ENCODE measurements around the gene TERT.

- no peak for TF ChIP-seq NKRF (conservative IDR thresholded peaks at IDR 0.05)
- TF ChIP-seq RELA (IDR thresholded peaks at IDR 0.05; ENCODE audit: borderline replicate concordance, partially characterized antibody), result no peak
- TF ChIP-seq, protein P1, sequence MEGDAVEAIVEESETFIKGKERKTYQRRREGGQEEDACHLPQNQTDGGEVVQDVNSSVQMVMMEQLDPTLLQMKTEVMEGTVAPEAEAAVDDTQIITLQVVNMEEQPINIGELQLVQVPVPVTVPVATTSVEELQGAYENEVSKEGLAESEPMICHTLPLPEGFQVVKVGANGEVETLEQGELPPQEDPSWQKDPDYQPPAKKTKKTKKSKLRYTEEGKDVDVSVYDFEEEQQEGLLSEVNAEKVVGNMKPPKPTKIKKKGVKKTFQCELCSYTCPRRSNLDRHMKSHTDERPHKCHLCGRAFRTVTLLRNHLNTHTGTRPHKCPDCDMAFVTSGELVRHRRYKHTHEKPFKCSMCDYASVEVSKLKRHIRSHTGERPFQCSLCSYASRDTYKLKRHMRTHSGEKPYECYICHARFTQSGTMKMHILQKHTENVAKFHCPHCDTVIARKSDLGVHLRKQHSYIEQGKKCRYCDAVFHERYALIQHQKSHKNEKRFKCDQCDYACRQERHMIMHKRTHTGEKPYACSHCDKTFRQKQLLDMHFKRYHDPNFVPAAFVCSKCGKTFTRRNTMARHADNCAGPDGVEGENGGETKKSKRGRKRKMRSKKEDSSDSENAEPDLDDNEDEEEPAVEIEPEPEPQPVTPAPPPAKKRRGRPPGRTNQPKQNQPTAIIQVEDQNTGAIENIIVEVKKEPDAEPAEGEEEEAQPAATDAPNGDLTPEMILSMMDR (IDR thresholded peaks at IDR 0.05 in 2 of 3, conservative IDR thresholded peaks at IDR 0.05 in 1 of 3; ENCODE audit: control insufficient read depth in 2 of 3, extremely low read depth in 1 of 3, insufficient read depth in 1 of 3, low read depth in 3 of 3, low read length in 3 of 3), result no peak
- TF ChIP-seq SRF (IDR thresholded peaks at IDR 0.05; ENCODE audit: low read depth in 2 of 2, low read length in 2 of 2), result no peak
- TF ChIP-seq FOXM1 (IDR thresholded peaks at IDR 0.05; ENCODE audit: low read depth, low read length), result no peak
- no peak for TF ChIP-seq NRF1 (conservative IDR thresholded peaks at IDR 0.05; ENCODE audit: low read depth, low read length)
- TF ChIP-seq, protein P2, sequence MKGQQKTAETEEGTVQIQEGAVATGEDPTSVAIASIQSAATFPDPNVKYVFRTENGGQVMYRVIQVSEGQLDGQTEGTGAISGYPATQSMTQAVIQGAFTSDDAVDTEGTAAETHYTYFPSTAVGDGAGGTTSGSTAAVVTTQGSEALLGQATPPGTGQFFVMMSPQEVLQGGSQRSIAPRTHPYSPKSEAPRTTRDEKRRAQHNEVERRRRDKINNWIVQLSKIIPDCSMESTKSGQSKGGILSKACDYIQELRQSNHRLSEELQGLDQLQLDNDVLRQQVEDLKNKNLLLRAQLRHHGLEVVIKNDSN (IDR thresholded peaks at IDR 0.05; ENCODE audit: borderline replicate concordance, extremely low read length, insufficient read depth, low read depth, low read length), result no peak
- TF ChIP-seq DPF2 (IDR thresholded peaks at IDR 0.05), result no peak
- no peak for TF ChIP-seq ZBTB40 (IDR thresholded peaks at IDR 0.05; ENCODE audit: borderline replicate concordance)
- no peak for TF ChIP-seq CREB1 (IDR thresholded peaks at IDR 0.05; ENCODE audit: low read depth)
- no peak for TF ChIP-seq EZH2 (IDR thresholded peaks at IDR 0.05; ENCODE audit: borderline replicate concordance, control insufficient read depth, low read depth, low read length)
- TF ChIP-seq ZNF24 (IDR thresholded peaks at IDR 0.05), result no peak
These were observed 16.7 kb upstream of the TERT start for GRCh38 chr5:1311439-1312055.
